Gastroesophageal sphincter (tissue), 3 donors: Measurements from ENCODE around the gene ZSWIM6.

ENCODE experiments used
- CTCF ChIP-seq, 4 experiments: fragments of 200-600 bp in 2 of 4; fragments of 450-650 bp in 2 of 4; sonication (generic) in 1 of 4; IDR thresholded peaks; one replicate each; pipeline ENCODE4 v1.5.1; 2017 to 2019; ENCODE audit warnings: antibody characterized with exemption in 4 of 4, mild to moderate bottlenecking in 2 of 4, moderate library complexity in 2 of 4
- POLR2A ChIP-seq, 2 donors: fragments of 450-650 bp; IDR thresholded peaks; one replicate each; pipeline ENCODE4 v1.6.1; 2017; ENCODE audit warnings: antibody characterized with exemption in 2 of 2, mild to moderate bottlenecking in 2 of 2, moderate library complexity in 1 of 2

- TF ChIP-seq POLR2A (IDR thresholded peaks at IDR 0.05) (no peak), CTCF (IDR thresholded peaks at IDR 0.05) (no peak)
Measured at GRCh38 chr5:61352180-61352579, 20.1 kb downstream of the ZSWIM6 start.
